Activated T-cell treated with anti-CD3 and anti-CD28 coated beads for 1 hour (primary cell): ENCODE measurements around the gene INPP5F.

Source experiments
- DNase-seq: peaks from one replicate; pipeline ENCODE4 v3.0.0-alpha.2; 2020; ENCODE audit warnings: low read depth

INPP5F gene, protein sequence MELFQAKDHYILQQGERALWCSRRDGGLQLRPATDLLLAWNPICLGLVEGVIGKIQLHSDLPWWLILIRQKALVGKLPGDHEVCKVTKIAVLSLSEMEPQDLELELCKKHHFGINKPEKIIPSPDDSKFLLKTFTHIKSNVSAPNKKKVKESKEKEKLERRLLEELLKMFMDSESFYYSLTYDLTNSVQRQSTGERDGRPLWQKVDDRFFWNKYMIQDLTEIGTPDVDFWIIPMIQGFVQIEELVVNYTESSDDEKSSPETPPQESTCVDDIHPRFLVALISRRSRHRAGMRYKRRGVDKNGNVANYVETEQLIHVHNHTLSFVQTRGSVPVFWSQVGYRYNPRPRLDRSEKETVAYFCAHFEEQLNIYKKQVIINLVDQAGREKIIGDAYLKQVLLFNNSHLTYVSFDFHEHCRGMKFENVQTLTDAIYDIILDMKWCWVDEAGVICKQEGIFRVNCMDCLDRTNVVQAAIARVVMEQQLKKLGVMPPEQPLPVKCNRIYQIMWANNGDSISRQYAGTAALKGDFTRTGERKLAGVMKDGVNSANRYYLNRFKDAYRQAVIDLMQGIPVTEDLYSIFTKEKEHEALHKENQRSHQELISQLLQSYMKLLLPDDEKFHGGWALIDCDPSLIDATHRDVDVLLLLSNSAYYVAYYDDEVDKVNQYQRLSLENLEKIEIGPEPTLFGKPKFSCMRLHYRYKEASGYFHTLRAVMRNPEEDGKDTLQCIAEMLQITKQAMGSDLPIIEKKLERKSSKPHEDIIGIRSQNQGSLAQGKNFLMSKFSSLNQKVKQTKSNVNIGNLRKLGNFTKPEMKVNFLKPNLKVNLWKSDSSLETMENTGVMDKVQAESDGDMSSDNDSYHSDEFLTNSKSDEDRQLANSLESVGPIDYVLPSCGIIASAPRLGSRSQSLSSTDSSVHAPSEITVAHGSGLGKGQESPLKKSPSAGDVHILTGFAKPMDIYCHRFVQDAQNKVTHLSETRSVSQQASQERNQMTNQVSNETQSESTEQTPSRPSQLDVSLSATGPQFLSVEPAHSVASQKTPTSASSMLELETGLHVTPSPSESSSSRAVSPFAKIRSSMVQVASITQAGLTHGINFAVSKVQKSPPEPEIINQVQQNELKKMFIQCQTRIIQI

DNA sequence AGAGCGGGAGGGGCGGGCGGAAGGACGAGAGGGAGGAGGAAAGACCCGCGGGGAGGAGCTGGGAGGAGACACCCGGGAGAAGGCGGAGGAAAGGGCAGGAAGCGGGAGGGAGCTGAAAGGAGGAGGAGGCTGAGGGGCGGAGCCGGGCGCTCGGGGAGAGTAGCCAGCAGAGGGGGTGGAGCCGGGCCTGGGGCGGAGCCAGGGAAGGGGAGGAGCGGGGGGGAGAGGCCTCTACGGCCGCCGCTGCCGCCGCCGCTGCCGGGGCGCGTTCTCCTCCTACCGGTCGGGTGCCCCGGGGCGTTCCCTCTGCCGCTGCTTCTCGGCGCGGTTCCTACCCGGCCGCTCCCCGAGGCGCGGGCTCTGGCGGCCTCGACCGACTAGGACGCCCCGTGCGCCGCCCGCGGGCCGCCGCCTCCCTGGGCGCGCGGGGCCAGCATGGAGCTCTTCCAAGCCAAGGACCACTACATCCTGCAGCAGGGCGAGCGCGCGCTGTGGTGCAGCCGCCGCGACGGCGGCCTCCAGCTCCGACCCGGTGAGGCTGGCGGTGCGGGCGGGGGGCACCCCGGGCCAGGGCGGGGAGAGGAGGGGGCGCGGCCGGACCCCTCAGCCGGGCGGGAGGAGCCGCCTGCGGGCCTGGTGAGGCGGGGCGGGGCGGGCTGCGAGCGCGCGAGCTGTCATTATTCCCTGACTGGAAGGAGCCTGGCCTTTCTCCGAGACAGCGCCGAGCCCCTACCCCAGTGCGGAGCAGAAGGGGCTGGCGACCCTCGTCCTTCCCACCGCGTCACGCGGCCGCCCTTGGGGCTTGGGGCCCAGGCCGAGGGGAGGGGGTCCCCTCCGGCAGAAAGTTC, at the start of gene INPP5F:
INPP5F (plus strand) TSS at position 223 of the 848 bp plus-strand sequence; CDS start at position 436, 213 bp downstream.
- DNase-seq = peak; percentile 100

DNA sequence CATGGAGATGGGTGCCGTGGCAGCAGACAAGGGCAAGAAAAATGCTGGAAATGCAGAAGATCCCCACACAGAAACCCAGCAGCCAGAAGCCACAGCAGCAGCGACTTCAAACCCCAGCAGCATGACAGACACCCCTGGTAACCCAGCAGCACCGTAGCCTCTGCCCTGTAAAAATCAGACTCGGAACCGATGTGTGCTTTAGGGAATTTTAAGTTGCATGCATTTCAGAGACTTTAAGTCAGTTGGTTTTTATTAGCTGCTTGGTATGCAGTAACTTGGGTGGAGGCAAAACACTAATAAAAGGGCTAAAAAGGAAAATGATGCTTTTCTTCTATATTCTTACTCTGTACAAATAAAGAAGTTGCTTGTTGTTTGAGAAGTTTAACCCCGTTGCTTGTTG, 48.7 kb upstream of the INPP5F start:
- no peak for DNase-seq

DNA sequence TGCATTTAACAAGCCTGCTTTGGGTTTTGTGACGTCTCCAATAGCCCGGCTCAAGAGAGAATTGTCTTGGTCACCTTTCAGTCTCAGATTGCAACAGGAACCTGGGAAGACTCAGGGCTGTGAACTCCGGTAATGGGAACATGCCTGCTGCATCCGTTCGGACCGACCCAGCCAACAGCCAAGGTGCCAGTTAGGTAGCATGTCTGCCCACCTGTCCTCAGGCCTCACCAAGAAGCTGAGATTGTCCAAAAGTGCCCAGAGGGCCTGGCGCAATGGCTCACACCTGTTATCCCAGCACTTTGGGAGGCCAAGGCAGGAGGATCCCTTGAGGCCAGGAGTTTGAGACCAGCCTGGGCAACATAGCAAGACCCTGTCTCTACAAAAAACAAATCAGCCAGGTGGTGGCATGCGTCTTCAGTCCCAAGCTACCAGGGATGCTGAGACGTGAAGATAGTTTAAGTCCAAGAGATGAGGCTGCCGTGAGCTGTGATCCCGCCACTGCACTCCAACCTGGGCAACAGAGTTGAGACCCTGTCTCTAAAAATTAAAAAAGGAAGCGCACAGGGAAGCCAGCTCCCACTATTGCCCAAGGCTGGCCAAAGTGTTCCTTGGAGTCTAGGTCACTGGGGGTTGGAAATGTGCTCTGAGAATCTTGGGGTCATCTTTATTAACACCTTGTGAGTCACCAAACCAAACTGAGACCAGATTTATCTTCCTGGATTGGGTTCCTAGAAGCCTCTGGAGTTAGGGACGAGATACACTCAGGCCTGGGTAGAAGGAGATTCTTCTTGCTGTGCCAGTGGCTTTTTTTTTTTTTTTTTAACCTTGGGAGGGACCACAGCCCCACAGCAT, 47.7 kb upstream of the INPP5F start:
- no peak for DNase-seq

DNA sequence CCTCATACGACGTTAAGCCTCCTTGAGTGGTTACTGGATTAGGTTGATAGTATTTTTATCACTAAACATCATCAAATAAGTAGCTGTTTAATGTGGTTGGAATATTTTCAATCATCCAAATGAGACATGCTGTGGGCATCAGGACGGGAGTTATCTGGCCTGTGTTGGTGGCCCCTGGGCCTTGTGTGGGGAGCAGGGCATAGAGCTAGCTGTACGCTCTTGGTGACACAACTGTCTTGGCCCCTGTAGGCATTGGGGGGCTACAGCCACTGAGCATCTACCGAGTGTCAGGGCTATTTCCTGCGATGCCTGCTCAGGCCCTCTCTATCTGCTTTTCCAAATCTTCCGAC, 46.4 kb upstream of the INPP5F start:
- no peak for DNase-seq

DNA sequence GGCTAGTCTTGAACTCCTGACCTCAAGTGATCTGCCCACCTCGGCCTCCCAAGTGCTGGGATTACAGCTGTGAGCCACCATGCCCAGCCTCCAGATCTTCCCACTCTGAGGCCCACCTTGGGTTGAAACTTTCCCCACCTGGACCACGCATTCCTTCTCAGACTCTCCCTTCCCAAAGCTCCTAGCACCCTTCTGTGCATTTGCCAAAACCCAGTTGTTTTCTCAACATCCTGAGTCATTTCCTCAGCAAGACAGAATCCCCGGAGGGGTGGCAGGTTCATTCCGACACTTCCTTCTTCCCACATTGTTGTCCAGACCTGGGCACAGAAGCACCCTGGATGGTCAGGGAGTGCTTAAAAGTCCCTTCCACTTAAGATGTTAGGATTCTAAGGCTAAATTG, 45.8 kb upstream of the INPP5F start:
- DNase-seq = no peak

DNA sequence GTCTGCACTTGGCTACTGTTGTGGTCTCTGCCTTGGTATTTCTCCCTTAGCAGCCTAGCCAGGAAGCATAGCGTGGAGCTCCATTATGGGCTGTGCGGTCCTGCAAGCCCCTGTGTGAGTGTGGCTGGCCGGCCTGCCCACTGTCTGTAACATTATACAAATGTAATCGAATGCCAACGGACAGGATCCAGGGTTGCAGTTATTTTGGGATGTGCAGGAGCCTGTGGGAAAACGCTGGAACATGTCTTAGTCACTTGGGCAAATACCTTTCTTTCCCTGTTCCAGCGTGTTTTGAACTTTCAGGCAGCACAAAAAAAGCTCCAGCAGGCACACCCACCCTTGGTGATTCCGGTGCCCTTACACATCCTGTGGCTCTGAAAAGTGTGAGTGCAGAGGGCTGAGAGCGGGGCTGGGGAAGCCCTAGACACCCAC, 45.2 kb upstream of the INPP5F start:
- no peak for DNase-seq

DNA sequence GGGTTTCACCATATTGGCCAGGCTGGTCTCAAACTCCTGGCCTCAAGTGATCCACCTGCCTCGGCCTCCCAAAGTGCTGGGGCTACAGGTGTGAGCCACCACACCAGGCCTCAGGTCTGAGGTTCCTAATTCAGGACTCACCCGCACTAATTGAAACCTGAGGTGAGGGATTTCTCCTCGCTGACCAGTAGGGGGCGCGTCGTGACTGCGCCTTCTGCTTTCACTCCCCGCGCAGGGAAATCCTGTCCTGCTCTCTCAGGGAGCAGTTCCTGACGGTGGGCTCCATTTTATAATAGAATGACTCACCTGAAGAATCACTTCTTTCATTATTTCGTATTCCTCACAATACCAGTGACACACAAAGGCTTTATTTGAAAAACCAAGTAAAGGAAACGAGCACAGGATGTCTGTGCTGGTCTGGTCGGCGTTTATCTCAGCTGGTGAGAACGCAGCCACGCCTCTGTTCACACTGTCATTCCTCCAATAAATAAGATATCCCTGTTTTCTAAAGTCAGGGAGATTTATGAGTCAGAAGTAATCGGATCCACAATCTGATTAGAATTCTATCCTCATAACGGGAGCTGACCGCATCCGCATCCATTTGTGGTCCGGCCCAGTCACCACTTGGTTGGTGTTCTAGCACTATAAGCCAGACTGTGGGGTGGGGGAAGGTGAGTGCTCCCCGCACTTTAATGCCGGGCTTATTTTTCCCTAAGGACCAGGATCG, 39.2 kb upstream of the INPP5F start:
- DNase-seq = peak; percentile 84

DNA sequence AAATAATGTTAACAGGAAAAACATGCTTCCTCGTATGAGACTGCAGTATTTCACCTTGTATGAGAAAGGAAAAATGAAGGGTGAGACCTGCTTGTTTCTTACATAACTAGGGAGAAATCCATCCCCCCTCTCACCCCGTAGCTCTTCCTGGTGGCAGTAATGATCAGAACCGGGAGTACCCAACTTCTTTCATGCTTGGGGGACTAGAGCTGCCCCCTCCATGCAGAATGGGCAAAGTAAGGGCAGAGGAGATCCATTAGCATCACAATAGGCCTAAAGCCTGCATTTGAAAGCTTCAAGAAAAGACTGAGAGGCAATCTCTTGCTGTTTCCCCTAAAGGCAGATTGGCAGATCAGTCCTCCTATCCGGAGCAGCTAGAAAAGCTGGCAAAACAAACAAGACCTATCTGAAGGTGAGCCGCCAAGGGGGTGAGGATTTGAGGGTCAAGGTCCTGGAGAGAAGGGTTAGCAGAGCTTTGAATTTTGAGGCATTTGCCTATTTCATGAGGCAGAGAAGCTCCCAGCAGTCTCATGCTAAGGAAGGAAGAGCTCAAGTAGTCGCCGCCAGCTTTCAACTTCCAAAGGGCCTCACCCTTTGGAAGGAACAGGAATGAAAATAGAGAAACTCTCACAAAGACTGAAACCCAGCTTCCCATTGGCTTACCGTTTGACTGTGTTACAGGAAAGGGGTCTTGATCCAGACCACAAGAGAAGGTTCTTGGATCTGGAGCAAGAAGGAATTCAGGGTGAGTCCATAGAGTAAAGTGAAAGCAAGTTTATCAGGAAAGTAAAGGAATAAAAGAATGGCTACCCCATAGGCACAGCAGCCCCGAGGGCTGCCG, 38.4 kb upstream of the INPP5F start:
- DNase-seq = no peak

DNA sequence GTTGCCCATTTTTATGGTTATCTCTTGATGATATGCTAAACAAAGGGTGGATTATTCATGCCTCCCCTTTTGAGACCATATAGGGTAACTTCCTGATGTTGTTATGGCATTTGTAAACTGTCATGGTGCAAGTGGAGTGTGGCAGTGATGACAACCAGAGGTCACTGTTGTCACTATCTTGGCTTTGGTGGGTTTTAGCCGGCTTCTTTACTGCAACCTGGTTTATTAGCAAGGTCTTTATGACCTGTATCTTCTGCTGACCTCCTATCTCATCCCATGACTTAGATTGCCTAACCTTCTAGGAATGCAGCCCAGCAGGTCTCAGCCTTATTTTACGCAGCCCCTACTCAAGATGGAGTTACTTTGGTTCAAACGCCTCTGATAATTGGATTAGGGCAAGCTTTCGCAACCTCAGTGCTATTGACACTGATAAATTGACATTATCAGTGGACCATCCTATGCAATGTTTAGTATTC, 37.8 kb upstream of the INPP5F start:
- DNase-seq = no peak

DNA sequence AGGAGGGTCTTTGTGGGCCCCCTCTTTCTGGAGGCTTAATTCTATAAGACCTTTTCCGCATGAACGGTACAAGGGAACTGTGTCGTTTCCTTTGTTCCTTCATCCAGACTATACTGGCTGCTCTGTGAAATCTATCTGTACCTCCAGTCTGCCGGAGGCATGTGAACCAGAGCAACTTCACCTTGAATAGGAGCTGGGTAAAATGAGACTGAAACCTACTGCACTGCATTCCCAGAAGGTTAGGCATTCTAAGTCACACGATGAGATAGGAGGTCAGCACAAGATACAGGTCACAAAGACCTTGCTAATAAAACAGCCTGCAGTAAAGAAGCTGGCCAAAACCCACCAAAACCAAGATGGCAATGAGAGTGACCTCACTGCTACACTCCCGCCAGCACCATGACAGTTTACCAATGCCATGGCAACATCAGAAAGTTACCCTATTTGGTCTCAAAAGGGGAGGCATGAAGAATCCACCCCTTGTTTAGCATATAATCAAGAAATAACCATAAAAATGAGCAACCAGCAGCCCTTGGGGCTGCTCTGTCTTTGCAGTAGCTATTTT, 36.8 kb upstream of the INPP5F start:
- DNase-seq = no peak

DNA sequence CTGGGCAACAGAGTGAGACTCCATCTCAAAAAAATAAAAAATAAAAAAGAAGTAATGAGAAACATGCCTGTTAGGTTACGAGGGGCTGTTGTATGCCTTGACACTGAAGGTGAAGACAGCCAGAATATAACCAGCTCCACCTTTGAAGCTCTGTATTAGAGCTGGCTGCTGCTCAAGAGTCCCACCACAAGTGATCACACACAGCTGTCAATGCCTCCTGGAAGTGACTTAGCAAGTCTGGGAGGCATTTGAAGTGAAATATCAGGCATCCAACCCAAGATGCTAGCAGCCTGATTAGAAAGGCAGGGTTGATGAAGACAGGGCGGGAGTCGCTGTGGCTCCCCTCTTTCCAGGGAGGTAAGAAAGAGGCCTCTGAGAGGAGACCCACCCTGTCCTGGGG, 34.1 kb upstream of the INPP5F start:
- no peak for DNase-seq

DNA sequence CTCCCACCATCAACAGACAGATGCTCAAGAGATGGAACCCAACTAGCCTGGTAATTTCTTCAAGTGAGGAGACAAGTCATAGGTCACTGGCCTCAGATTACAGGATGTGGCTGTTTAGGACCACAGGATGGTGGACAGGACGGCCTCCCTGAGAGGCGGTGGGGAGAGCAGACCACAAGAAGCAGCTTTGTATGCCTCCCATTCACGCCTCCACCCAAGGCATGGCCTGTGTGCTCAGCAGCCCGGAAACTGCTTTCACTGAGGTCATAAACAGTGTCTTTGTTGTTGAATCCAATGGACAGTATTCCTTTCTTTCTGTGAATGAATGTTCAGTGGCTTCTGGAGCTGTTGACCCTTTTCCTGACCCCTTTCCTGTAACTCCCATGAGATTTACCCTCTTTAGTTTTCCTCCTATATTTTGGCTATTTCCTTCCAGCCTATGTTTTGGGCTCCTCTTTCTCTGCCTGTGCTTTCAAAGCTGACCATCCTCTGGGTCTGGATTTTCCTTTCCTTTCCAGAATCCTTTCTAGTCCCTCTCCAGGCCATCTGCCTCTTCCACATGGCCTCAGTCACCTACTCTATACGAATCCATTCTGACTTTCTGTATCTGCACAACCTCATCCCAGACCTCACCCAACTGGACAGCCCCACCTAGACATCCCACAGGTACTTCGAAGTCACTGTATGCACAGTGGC, 32.4 kb upstream of the INPP5F start:
- DNase-seq = no peak

DNA sequence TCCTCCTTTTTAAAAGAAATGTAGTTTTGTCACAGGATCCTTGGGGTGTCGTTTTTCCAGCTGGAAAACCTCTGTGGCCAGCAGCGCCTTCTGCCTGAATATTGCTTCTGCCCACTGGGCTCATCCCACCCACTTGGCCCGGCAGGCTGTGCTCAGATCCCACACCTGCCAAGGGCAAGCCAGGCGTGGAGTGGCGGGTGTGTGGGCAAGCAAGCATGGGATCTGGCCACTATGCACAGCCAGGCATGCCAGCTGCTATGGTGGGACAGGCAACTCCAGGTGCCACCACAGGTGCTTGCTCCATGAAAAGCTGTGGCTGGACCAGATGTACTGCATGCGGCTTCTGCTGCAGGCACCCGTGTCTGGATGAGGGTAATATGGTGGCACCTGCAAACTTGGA, 31.2 kb upstream of the INPP5F start:
- no peak for DNase-seq

DNA sequence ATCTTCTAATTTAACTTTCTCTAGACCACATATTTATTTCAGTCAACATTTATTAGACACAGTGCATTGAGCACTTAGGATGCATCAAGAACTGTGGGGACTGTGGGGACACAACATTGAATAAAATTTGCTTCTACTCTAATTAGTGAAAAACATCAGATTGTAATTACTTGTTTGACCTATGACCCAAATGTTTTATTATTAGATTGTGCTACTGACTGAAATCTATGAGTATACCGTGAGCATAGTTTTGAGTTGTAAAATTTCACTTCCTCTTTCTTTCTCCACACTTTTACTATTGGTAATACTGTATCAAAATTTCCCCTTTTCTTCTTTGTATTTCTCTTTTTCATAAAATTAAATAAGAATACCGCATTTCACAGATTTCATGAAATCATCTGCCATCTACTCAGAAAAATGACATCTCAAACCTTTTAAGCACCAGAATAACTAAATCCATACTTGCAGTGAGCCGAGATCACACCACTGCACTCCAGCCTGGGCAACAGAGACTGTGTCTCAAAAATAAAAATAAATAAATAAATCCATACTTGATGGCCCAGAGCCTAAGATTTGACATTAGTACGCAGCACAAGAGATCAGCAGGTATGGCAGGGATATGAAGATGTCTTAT, 25.4 kb upstream of the INPP5F start:
- DNase-seq = no peak

DNA sequence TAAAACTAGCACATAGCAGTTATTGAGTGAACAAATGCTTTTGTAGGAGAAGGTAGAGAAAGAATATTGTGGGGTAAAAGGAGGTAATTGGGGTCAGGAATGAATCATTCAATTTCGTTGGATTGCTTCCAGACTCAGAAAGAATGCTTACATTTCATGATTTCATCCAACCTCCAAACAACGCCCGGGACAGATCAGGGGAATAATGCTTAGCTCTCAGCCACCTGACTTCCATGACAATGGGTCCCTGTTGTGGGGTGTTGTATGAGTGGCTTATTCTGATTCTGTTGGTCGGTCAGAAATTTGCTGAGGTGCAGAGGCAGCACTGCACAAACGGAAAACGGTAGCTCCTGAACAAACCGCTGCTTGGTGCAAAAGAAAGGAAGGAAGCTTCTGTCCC, 24.0 kb upstream of the INPP5F start:
- no peak for DNase-seq

DNA sequence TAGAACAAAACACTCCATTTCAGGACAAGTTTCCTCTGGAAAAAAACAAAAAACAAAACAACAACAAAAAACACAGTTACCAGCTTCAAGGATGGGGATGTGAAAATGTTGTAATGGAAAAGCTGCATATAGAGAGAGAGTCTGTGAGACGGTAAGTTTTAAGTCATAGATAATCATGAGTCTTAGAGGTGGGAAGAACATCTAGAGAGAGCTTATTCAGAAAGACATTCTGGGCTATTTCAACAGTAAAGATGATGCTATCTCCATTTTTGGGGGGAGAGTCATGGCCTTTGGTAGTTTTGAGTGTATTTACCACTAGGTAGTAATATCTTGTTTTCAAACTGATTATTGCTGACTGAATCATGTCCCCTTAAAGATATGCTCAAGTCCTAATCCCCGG, 23.3 kb upstream of the INPP5F start:
- no peak for DNase-seq

DNA sequence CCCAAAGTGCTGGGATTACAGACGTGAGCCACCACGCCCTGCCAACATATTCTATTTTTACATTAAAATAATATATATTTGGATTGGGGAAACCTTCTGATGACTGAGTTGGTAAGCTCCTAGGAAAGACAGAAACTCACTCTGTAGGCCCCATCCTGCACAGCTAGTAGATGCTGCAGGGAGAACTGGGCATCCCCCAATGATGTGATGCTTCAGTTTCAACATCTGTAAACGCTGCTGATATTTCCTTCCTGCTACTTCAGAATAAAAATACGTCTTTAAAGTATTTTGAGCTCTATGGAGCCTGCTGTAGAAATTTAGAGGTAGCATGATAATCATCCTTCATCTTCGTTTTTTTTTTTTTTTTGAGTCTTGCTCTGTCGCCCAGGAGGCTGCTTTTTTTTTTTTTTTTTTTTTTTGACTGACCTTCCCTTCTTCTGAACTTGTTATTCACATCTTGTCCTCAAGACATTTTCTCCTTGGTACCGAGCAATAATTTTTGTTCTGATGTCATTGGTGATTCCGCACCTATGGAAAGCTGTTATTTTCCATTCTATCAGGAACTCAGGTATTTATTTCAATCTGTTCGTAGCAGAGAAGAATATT, 21.8 kb upstream of the INPP5F start:
- no peak for DNase-seq
